Astrocyte of the hippocampus (primary cell): ENCODE data around the gene GLE1.
"Not testable (repeated sequence)": the region's sequence is repeated elsewhere in the genome, so short reads cannot be mapped to it uniquely, and the experiment has no call there.

Source experiments
- DNase-seq: peaks from one replicate; pipeline ENCODE4 v3.0.0; 2011; ENCODE audit warnings: low read depth, low spot score

The GLE1 gene

DNA sequence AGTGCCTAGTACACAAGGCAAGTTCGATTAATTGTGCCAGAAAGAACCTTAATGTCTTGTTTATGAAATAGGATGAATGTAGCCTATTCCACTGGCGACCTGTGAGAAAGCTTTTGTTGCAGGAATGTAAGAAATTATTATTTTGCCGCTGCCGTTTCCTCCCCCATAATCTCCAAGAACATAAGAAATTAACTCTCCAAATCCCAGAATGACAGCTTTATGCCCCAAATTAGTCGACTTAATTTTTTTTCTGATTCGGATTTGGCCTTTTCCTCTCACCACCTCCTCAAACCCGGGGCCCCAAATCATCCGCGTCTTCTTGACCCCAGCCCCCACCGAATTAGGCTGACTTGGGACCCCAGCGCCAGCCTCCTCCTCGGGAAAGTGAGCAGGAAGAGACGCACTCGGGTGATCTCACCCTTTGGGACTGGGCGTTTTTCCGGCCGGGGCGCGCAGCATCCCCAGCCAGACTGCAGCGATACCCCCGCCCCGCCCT is 47.2 kb downstream of the GLE1 start:
- DNase-seq, result no peak

DNA sequence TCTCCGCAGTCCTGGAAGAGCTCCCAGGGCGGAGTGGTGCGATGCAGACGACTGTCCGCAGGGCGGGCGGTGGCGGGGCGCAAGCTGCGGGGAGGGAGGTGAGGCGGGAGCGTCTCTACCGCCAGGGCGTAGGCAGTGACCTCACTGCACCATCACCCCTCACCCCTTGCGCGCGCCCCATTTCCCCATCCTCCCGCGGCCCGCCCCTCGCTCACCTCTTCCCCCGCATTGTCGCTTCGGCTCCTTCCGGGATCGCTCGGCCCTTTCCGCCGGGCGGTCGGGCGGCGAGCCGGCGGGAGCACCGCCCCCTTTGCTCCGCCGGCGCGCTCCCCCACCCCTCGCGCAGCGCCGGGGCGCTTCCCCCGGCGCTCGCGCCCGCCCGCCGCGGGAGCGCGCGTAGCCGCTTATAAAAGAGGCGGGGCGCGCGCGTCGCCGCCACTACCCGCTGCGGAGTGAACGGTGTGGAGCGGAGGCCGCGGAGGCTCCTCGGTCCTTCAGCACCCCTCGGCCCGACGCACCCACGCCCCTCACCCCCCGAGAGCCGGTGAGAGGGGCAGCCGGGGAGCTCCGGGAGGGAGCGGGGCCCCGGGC is 47.7 kb downstream of the GLE1 start, which contains the start of gene SPTAN1:
SPTAN1 (plus strand) TSS at position 435 of the 591 bp plus-strand sequence. CDS start 14,154 bp downstream, outside the sequence.
- peak; percentile 97 for DNase-seq

DNA sequence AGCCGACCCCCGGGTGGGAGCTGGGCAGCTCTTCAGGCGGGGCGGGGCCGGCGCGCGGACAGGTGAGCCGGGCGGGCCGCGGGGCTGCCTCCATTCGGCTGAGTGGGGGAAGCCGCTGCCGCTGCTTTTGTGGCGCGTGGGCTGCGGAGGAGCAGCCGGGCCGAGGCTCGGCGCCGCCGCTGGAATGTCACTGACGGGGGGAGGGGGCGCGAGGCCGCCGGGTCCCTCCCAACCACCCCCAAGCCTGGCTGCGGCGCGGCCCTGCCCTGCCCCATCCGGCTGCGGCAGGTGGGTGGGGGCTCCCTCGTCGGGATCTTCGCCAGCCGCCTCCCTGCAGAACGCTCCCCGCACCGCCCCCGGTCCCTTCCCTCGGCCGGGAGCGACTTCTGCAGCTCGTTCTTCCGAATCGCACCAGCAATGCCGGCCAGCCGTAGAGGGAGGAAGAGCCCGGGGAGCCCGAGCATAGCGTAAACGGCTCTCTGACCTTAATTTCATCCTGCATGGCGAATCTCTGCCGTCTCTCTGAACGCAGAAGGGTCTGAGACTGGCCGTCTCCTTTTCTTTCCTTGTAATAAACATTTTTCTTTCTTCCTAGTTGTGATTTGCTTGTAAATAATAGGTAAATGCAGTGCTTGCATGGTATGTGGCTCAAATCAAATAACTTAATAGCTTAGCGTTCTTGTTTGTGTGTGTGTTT is 48.4 kb downstream of the GLE1 start:
- DNase-seq, result peak; percentile 65

DNA sequence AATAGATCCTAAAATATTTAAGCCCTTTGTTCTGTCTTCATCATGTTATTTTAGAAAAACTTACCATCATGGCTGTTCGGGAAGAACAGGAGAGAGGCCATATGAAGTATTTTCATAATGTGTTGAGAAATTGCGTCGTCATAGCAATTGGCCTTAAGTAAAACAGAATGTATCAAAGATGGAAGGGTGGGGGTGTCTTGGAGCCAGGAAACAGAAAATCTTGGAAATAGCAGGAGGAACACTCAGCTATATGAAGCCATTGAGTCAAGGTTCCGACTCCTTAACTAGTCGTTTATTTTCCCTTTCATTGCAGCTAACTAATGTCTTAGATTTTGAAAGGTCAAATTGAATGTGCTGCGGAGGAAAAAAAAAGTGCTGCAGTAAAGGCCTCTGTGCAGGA is 49.2 kb downstream of the GLE1 start:
- peak; percentile 52 for DNase-seq

DNA sequence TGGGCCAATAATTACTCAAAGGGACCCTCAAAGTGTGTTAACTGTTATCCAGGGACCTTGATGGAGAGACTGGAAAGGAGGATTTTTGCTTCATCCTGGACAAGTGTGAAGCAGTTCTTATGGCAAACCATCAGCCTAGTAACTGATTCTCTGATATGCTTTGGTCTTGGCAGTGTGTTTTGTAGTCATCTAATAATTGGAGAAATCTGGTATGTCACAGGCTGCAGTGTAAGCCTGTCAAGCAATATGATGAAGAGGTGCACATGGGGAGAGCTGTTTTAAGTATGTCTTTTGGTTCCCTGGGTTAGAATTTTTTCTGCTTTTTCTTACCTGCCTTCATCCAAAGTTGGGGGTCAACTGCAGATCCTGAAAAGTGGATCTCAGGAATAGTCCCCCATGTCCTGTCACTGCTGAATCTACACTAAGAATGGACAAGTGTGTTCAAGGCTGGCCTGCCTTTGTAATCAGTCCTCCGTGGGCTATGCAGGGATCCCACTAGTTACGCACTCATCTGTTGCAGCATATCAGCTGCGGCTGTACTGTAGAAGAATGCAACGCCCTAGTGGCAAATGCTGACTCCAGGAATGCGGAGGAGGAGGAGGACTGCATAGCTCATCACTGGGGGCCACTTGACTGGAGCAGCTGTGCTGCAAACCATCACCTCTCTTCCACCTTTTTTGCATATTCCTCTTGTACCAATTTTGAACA is 49.8 kb downstream of the GLE1 start:
- peak; percentile 91 for DNase-seq

DNA sequence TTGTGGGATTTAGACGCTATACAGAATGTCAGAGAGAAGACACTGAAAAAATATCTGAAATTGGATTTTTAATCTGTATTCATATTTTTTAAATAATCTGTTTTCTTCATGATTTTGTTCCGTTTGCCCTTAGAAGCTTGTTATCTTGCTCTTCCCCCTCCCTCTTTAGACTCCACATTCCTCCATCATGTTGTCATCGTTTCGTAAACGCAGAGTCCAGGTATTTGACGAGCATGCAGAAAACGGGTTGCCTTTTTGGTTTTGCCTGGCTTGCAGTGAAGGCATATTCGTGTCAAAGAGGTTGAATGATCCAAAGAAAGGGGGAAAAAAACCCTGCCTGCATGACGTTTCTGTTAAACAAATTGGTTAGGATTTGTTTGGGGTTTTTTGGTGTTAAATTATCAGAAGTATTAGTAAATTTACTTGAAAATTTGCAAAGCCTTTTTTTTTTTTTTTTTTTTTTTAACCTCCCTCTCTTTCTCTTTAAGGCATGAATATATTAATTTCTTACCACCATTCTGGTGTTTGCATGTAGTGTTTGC is 50.7 kb downstream of the GLE1 start:
- DNase-seq, result peak; percentile 87

DNA sequence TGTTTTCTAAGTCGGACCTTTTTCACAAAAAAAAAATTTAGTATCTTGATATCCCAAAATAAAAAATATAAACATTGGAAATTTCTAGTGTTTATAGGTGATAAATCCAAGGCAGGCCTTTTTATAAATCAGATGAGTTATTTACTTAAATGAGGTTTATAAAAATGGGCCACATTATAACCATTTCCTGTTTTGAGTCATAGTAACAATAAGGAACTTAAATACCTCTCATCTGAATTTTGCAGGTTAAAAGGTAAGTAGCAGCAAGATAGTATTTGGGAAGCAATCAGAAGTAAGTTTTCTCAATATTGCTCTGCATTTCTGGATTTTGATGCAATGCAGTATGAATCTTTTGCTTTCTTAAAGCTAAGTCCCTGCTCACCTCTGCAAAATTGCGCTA is 51.8 kb downstream of the GLE1 start:
- DNase-seq, result no peak

DNA sequence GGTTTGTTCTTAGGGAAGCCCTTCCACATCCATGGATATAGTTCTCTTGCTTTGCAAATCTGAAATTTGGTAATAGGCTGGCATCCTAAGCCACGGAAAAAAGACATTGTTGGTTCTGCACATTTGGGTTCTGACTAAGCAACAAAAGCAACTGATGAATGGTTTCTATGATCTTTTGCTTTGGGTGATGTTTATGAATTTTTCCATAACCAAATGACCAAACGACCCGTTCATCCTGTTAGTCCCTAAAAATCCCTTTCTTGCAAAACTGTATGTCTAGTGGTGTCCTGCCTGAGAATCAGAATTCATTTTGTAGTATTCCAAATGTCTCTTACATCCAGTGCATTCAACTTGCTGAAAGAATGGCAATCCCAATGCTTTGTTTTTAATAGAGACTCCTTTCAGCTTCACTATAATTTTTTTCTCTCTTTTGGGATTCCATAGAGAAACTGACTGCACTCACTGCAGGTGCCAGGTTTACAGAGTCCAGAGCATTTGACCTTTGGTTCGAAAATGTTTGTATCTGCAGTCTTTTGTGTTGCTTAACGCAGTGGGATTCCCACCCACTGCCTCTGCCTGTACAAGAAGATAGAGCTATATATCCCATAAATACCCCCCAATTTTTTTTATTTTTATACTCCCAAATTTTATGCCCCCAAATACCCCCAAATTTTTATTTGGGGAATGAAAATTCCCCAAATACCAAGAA is 52.6 kb downstream of the GLE1 start:
- no peak for DNase-seq

DNA sequence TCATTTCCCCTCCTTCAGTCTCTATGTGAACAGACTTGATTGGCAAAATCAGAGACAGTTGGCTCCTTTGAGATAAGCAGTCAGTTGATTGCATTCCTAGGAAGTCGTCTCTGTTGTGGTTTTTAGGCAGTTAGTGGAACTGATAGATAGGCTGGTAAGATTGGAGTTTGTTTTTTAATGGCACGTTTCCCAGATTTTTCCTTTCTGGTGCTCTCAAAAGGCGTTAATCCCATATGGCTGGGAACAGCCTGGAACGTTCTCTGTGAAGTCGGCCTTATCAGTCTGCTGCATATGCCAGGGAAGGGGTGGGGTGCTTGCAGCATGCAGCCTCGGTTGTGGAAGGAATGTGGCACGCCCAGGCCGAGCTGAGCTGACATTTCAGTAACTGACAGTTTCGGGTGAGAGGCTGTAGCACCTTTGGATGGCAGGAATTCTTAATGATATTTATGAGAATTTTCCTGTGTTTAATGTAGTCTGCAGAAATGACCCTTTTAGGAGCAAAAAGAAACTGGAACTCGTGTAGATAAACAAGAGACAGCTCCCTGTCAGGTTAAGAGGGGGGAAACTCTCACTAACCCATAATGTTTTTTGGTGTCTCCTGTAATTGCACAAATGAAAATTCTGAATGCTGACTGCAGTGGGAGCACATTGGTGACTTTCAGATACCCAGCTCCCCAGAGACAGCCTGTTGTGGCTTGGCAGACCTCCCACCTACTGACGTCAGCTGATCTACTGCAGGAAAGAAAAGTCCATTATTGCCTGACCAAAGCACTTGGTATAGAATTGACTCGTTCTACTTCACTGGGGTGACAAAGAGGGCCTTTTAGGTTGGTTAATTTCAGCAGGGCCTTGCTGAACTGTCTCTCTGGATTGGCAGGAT is 54.2 kb downstream of the GLE1 start:
- DNase-seq, result peak; percentile 92

DNA sequence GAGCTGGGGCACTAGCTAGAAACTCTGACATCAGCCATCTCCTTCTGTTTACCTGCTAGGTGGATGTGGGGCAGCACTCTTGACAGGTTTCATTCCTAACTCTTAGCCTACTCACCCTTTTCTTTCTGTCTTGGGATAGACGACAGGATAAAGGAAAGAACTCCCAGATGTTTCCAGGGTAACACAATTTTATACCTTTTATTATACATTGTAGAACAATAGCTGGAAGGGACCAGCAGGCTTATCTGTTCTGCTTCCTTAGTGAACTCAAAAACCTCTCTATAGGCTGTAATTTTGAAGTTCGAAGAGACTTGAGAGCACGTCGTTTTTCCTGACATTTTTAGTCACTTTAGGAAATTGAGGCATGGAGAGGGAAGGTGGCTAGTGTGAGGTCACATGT is 61.1 kb downstream of the GLE1 start:
- no peak for DNase-seq

DNA sequence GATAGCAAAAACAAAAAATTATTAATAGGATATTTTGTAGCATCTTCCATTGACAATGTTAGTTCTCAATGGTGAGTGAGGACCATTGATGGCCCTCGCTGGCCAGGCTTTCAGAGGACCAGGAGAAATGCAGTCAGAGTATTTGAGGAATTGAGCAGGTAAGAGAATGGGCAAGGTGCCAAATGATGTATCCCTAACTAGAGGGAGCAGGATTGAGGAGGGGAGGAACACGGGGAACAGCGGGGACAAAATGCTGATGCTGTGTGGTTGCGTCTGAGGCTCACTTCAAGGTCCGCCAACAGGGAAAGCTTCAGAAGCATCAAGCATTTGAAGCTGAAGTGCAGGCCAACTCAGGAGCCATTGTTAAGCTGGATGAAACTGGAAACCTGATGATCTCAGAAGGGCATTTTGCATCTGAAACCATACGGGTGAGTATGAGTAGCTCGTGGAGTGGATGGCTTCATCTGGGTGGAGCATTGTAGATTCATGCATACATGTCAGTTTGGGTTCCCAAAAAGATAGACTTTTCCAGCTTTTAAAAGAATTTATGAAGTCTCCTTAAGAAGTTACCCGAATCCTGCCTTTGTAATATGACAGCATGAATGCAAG is 64.1 kb downstream of the GLE1 start:
- peak; percentile 19 for DNase-seq

DNA sequence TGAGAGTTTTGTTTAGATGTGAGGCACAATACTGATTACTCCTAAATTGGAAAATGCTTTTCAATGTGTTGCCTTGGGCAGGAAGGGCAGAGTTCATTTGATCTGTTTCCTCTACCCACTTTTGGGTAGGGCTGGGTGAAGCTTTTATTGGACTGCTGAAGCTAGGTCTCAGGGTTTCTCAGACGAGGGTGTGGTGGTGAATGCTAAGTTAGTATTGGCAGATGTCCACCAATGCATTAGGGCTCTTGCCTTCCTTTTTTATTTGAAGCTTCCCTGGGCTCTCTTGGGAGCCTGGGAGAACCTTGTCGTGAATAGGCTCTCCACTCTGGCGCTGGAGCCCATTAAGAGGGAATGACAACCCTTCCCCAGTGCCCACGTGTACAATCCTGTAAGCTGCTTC is 71.0 kb downstream of the GLE1 start:
- DNase-seq, result peak; percentile 80

DNA sequence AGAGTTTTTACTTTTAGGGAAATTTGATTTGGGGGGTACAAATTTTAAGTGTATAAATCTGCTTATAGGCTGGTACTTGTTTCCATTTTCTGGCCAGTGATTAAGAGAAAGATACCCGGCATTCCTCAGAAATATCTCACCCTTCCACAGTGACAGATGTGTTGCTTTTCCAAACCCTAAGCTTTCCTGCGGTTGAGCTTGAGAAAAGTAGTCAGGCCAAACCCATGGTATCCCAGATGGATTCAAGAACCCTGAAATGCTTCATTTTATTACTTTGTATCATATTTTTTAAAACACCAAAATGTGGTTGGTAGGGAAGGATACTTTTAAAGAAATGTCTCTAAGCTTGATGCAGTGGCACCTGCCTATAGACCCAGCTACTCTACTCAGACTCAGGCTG is 71.4 kb downstream of the GLE1 start:
- DNase-seq, result peak; percentile 44

DNA sequence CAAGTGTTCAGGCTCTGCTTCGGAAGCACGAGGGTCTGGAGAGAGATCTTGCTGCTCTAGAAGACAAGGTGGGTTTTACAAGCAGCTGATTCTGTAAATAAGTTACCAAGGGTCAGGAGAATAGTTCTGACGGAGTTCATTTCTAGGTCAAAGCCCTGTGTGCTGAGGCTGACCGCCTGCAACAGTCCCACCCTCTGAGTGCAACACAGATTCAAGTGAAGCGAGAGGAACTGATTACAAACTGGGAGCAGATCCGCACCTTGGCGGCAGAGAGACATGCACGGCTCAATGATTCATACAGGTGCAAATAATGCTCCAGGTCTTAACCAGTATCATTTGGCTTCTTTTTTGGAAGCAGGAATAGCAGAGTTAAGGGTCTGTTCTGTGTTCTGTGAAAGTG is 72.7 kb downstream of the GLE1 start:
- DNase-seq, result no peak

DNA sequence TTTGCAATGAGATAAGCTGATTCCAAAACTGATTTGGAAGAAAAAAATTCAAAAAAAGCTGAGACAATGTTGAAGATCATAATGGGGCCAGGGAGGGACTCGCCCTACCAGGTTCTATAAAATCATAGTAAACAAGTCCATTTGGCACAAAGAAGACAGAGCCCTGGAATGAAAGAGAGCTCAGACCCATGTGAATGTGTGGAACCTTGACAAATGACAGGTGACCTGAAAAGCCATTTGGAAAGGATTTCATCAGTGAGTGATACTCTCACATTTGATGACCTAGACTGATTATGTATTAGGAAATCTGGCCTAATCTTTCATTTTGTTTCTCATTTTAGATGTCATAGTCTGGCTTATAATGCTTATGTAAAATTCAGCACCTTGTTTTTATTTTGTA is 74.7 kb downstream of the GLE1 start:
- DNase-seq, result no peak

DNA sequence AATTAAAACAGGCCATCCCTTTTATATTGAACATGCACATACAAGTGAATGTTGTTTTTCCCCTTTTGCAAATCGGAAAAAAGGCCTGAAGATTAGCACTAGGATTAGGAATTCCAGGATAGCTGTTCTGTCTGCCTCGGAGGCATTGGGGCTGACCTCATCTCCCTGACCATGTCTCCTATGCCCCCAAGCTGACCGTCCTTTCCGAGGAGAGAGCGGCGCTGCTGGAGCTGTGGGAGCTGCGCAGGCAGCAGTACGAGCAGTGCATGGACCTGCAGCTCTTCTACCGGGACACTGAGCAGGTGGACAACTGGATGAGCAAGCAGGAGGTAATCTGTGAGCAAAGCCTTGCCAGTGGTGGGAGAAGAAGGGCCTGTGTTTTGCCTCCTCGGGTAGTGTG is 76.2 kb downstream of the GLE1 start:
- DNase-seq, result no peak

DNA sequence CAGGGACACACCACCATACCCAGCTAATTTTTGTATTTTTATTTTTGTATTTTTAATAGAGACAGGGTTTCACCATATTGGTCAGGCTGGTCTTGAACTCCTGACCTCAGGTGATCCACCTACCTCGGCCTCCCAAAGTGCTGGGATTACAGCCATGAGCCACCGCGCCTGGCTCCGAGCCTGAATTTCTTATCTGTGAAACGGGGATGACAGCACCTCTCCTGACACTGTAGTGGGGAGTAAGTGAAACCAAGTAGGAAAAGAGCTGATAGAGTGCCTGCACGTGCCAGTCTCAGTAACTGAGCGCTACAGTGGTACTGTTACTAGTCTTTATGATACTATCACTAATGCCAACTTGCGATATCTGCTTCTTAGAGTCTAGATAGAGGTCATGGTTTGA is 80.6 kb downstream of the GLE1 start:
- DNase-seq, result not testable (repeated sequence)

DNA sequence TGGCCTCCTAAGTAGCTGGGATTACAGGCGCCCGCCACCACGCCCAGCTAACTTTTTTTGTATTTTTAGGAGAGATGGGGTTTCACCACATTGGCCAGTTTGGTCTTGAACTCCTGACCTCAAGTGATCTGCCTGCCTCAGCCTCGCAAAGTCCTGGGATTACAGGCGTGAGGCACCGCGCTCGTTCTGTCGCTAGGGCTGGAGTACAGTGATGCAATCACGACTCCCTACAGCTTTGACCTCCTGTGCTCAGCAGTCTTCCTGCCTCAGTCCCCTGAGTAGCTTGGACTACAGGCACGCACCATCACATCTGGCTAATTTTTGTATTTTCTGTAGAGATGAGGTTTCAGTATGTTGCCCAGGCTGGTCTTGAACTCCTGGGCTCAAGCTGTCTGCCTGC is 82.4 kb downstream of the GLE1 start:
- not testable (repeated sequence) for DNase-seq

DNA sequence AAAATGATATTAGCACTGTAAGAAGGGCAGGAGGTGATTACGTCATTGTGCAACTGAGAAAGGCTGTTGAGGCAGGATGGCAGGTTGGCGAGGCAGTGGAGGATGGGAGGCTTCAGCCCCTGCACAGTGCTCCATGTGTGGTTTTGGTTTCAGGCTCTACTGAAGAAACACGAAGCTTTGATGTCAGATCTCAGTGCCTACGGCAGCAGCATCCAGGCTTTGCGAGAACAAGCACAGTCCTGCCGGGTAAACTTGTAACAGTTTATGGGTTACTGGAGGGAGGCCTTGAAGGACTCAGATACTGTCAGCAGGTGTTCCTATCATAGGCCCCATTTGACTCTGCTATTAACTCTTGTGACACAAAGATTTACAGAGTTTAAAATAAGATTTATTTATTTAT is 82.9 kb downstream of the GLE1 start:
- no peak for DNase-seq

DNA sequence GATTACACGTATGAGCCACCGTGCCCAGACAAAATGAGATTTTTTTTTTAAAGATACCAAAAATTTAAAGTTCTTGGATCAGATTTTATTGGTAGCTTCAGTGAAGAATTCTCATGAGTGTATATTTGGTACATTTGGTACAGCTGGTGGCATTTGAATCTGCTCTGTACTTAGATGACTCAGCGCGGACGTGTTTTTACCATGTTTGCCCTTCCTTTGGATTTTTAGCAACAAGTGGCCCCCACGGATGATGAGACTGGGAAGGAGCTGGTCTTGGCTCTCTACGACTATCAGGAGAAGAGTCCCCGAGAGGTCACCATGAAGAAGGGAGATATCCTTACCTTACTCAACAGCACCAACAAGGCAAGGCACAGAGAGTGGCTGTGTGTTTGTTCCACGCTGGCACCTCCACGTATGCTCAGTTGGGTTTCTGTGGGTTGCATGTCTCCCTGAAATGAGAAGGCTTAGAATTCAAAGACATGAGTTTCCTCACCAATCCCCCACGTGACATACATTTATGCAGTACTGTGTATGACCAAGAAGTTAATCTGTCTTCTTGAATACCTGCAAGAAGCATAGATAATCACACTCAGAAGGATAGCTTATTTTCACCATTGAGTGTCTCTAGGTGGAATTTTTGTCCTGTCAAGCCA is 84.2 kb downstream of the GLE1 start:
- no peak for DNase-seq
